AG04450 (cell line): ENCODE results near the gene STXBP1. TPM values are rescaled to one million over a fixed set of nuclear protein-coding genes. Genes with fewer than 3 reads are reported as not detected.
"Not testable (repeated sequence)": the region's sequence is repeated elsewhere in the genome, so short reads cannot be mapped to it uniquely, and the experiment has no call there.

Source experiments
- CTCF ChIA-PET: fragments of 300-600, 350-600 bp; formaldehyde crosslinking; extraction: SDS; loops from one replicate; lab custom pipeline; 2022; ENCODE audit warnings: antibody characterized with exemption, inconsistent platforms; lab: Charles Lee
- POLR2A ChIA-PET: fragments of 350-600 bp; formaldehyde crosslinking; extraction: SDS; loops from one replicate; lab custom pipeline; 2021; ENCODE audit warnings: antibody characterized with exemption, inconsistent platforms; lab: Yijun Ruan, JAX
- DNase-seq: peaks from one replicate; pipeline ENCODE4 v3.0.0-alpha.2; 2011; ENCODE audit warnings: low read depth, low spot score
- H3K27ac ChIP-seq: one replicate; pipeline ENCODE4 v1.5.1; 2012; ENCODE audit warnings: low read depth, low read length, control low read depth
- H3K27me3 ChIP-seq: one replicate; pipeline ENCODE4 v1.6.0; 2012; ENCODE audit warnings: low read length; ENCODE audit not compliant: control insufficient read depth, insufficient read depth
- H3K4me3 ChIP-seq: 2 replicates; pipeline ENCODE4 v1.5.1; 2011; ENCODE audit warnings: mild to moderate bottlenecking, low read depth, low read length, control low read depth
- H3K9me3 ChIP-seq: 2 replicates; pipeline ENCODE4 v1.5.1; 2012; ENCODE audit warnings: low read length; ENCODE audit not compliant: control insufficient read depth, insufficient read depth
- CTCF ChIP-seq: IDR thresholded peaks from 2 replicates; pipeline ENCODE4 v1.5.1; 2011; ENCODE audit warnings: low read depth, low read length, control low read depth, inconsistent platforms
- polyA plus RNA-seq: library from polyadenylated mRNA; depleted of rRNA; stranded (reverse); fragments of >200 nt; gene quantifications from 2 replicates; pipeline ENCODE4 v1.2.3, GENCODE V29; 2011

The STXBP1 gene
- polyA plus RNA-seq, 1 experiment: 19.8 TPM

- TF ChIP-seq CTCF: no peak
- Histone ChIP-seq H3K9me3 (peaks cover 11% of the 10 kb centered on the region), H3K27ac (peak overlapping the region; percentile 98), H3K27me3 (no peaks in the 10 kb centered on the region), H3K4me3 (peak overlapping the region; percentile 60)
- POLR2A ChIA-PET: interaction anchor here (0.6 to 1.7 kb wide), 10 partner anchors 9 to 734 kb away, joined by 3 to 12 read pairs (median 6); partner anchors contain the start of genes LRSAM1 and RPL12
- DNase-seq: no peak
- CTCF ChIA-PET: interaction anchor here (0.8 to 1.3 kb wide), 5 partner anchors 11 to 156 kb away, joined by 3 to 4 read pairs (median 3); partner anchors contain the start of gene TOR2A
These were observed 33.5 kb upstream of the STXBP1 start for GRCh38 chr9:127578627-127578951.

- CTCF ChIA-PET: interaction anchor here (0.8 to 1.3 kb wide), 5 partner anchors 10 to 155 kb away, joined by 3 to 4 read pairs (median 3); partner anchors contain the start of gene TOR2A
- Histone ChIP-seq H3K9me3 (peaks cover 11% of the 10 kb centered on the region), H3K27me3 (no peaks in the 10 kb centered on the region), H3K27ac (peak overlapping the region; percentile 98), H3K4me3 (peak overlapping the region; percentile 60)
- POLR2A ChIA-PET: interaction anchor here (0.6 to 1.7 kb wide), 11 partner anchors 9 to 733 kb away, joined by 3 to 12 read pairs (median 5); partner anchors contain the start of genes LRSAM1 and RPL12
- peak; percentile 89 for DNase-seq
- TF ChIP-seq CTCF: peak; percentile 37
These were observed 32.9 kb upstream of the STXBP1 start for GRCh38 chr9:127578952-127579853.

- Histone ChIP-seq H3K27ac (no peak overlapping the region), H3K27me3 (no peaks in the 10 kb centered on the region), H3K9me3 (peaks cover 11% of the 10 kb centered on the region), H3K4me3 (no peak overlapping the region)
- ChIA-PET CTCF (interaction anchor here (1.0 to 1.5 kb wide), 2 partner anchors 9 to 155 kb away, joined by 3 to 4 read pairs; partner anchors contain the start of gene TOR2A), POLR2A (no interaction called here)
- DNase-seq: no peak
- TF ChIP-seq CTCF: no peak
These were observed 31.7 kb upstream of the STXBP1 start for GRCh38 chr9:127580366-127580765.

GRCh38 chr9:127580879-127581475 is 31.1 kb upstream of the STXBP1 start:
- POLR2A ChIA-PET: no interaction called here
- Histone ChIP-seq H3K27me3 (no peaks in the 10 kb centered on the region), H3K4me3 (no peak overlapping the region), H3K27ac (no peak overlapping the region), H3K9me3 (peaks cover 11% of the 10 kb centered on the region)
- no peak for TF ChIP-seq CTCF
- DNase-seq: no peak
- CTCF ChIA-PET: interaction anchor here (1.0 to 5.3 kb wide), 3 partner anchors 9 to 154 kb away, joined by 3 to 30 read pairs (median 4); partner anchors contain the start of gene TOR2A

- not testable (repeated sequence) for DNase-seq, H3K4me3 ChIP-seq, H3K27me3 ChIP-seq
- ChIA-PET POLR2A (interaction anchor here (0.6 to 1.3 kb wide), 17 partner anchors 14 to 209 kb away, joined by 3 to 12 read pairs (median 6); partner anchors contain the start of genes LRSAM1, RPL12 and TTC16), CTCF (interaction anchor here (0.7 to 9.4 kb wide), 10 partner anchors 45 to 337 kb away, joined by 3 to 103 read pairs (median 4); partner anchors contain the start of genes CDK9 and TOR2A)
- peak overlapping the region; percentile 49 for H3K27ac ChIP-seq
- H3K9me3 ChIP-seq: peaks cover 11% of the 10 kb centered on the region
These were observed 27.6 kb upstream of the STXBP1 start for GRCh38 chr9:127584474-127584805.
